Karpas-422 (cell line): ENCODE measurements around the gene RAB11FIP3. TPM values are rescaled to one million over a fixed set of nuclear protein-coding genes. Genes with fewer than 3 reads are reported as not detected.
"Not testable (repeated sequence)": the region's sequence is repeated elsewhere in the genome, so short reads cannot be mapped to it uniquely, and the experiment has no call there.

ENCODE experiments used
- DNase-seq: peaks from one replicate; pipeline ENCODE4 v3.0.0-alpha.2; 2015
- H2AFZ ChIP-seq: fragments of 200-600 bp; sonication (generic); 2 replicates; pipeline ENCODE4 v1.6.1; 2014; ENCODE audit warnings: antibody characterized with exemption, low read length, mixed read lengths
- H3K27ac ChIP-seq: fragments of 200-600 bp; sonication (generic); 2 replicates; pipeline ENCODE4 v1.5.1; 2014; ENCODE audit warnings: mild to moderate bottlenecking, low read length, moderate library complexity
- H3K27me3 ChIP-seq: fragments of 200-600 bp; sonication (generic); 2 replicates; pipeline ENCODE4 v1.6.1; 2014; ENCODE audit warnings: low read length, mixed read lengths
- H3K36me3 ChIP-seq: fragments of 200-600 bp; sonication (generic); 2 replicates; pipeline ENCODE4 v1.6.1; 2014; ENCODE audit warnings: low read length, mixed read lengths; ENCODE audit not compliant: insufficient read depth
- H3K4me1 ChIP-seq: fragments of 200-600 bp; sonication (generic); 2 replicates; pipeline ENCODE4 v1.6.1; 2014; ENCODE audit warnings: mild to moderate bottlenecking, low read length, mixed read lengths
- H3K4me2 ChIP-seq: fragments of 200-600 bp; sonication (generic); 2 replicates; pipeline ENCODE4 v1.6.1; 2014; ENCODE audit warnings: low read length, low read depth, mild to moderate bottlenecking; ENCODE audit not compliant: poor library complexity, severe bottlenecking
- H3K4me3 ChIP-seq: fragments of 200-600 bp; sonication (generic); 2 replicates; pipeline ENCODE4 v1.5.1; 2014; ENCODE audit warnings: mild to moderate bottlenecking, antibody characterized with exemption, low read length, mixed read lengths
- H3K79me2 ChIP-seq: fragments of 200-600 bp; sonication (generic); 2 replicates; pipeline ENCODE4 v1.6.1; 2014; ENCODE audit warnings: mild to moderate bottlenecking, low read length, mixed read lengths
- H3K9ac ChIP-seq: fragments of 200-600 bp; sonication (generic); 2 replicates; pipeline ENCODE4 v1.6.0; 2014; ENCODE audit warnings: low read length
- H3K9me2 ChIP-seq: fragments of 200-600 bp; sonication (generic), shearing (Covaris generic); replicated peaks from 2 replicates; pipeline ENCODE4 v1.6.0; 2014; ENCODE audit warnings: mild to moderate bottlenecking, low read length, moderate library complexity; ENCODE audit not compliant: insufficient read depth
- H3K9me3 ChIP-seq: fragments of 300-700, 200-600 bp; sonication (generic); 2 replicates; pipeline ENCODE4 v1.6.1; 2014; ENCODE audit warnings: low read length, mixed read lengths
- H4K20me1 ChIP-seq: fragments of 200-600 bp; sonication (generic); 2 replicates; pipeline ENCODE4 v1.6.1; 2014; ENCODE audit warnings: mild to moderate bottlenecking, antibody characterized with exemption, low read length, low read depth; ENCODE audit not compliant: insufficient read depth
- total RNA-seq: library from RNA; depleted of rRNA; stranded (reverse); fragments of >200 nt; shearing (Covaris generic); gene quantifications from 2 replicates; pipeline ENCODE4 v1.2.3, GENCODE V29; 2014; ENCODE audit warnings: low replicate concordance; rRNA removed

The RAB11FIP3 gene
- total RNA-seq: 6.0 and 17.2 TPM in 2 replicates

- peak; percentile 94 for DNase-seq
- H4K20me1 ChIP-seq: peaks cover 16% of the 10 kb centered on the region; the same call in 1 of the 2 replicates
- peak within 1 kb of the TSS; percentile 99 for H2AFZ ChIP-seq
- H3K9me3 ChIP-seq: no peaks in the 10 kb centered on the region
- peaks cover 30% of the 10 kb centered on the region for H3K4me1 ChIP-seq
- H3K27me3 ChIP-seq: no peaks in the 10 kb centered on the region
- peak within 1 kb of the TSS; percentile 81 for H3K4me3 ChIP-seq
- no peak within 1 kb of the TSS for H3K27ac ChIP-seq
- peaks cover 10% of the 10 kb centered on the region for H3K79me2 ChIP-seq
- H3K4me2 ChIP-seq: peak within 1 kb of the TSS; percentile 88
- H3K9ac ChIP-seq: peak within 1 kb of the TSS; percentile 71
- no peaks in the 10 kb centered on the region for H3K9me2 ChIP-seq
- H3K36me3 ChIP-seq: no peaks in the 10 kb centered on the region
Observed at GRCh38 chr16:425082-425718, at the start of gene RAB11FIP3. TSS of gene RAB11FIP3 (plus strand) at chr16:425649. CDS start at chr16:426007, 358 bp downstream.

- H3K4me1 ChIP-seq: peaks cover 16% of the 10 kb centered on the region
- H3K79me2 ChIP-seq: peaks cover 12% of the 10 kb centered on the region
- H4K20me1 ChIP-seq: no peaks in the 10 kb centered on the region; the same call in 1 of the 2 replicates
- H3K9ac ChIP-seq: no peak overlapping the region
- no peaks in the 10 kb centered on the region for H3K9me2 ChIP-seq
- no peak overlapping the region for H2AFZ ChIP-seq
- no peaks in the 10 kb centered on the region for H3K27me3 ChIP-seq
- no peak for DNase-seq
- no peaks in the 10 kb centered on the region for H3K36me3 ChIP-seq
- no peak overlapping the region for H3K4me2 ChIP-seq
- H3K9me3 ChIP-seq: no peaks in the 10 kb centered on the region
- H3K27ac ChIP-seq: no peak overlapping the region
- H3K4me3 ChIP-seq: no peak overlapping the region
Observed at GRCh38 chr16:375927-376816, 49.3 kb upstream of the RAB11FIP3 start.

GRCh38 chr16:376817-377418 is 48.5 kb upstream of the RAB11FIP3 start:
- Histone ChIP-seq H3K27ac (no peak overlapping the region), H4K20me1 (no peaks in the 10 kb centered on the region; the same call in 1 of the 2 replicates), H3K4me2 (no peak overlapping the region), H3K9me3 (no peaks in the 10 kb centered on the region), H3K36me3 (no peaks in the 10 kb centered on the region), H3K9ac (no peak overlapping the region), H3K4me3 (no peak overlapping the region), H3K4me1 (peaks cover 8% of the 10 kb centered on the region), H3K9me2 (no peaks in the 10 kb centered on the region), H3K79me2 (peaks cover 13% of the 10 kb centered on the region), H3K27me3 (no peaks in the 10 kb centered on the region), H2AFZ (no peak overlapping the region)
- no peak for DNase-seq

GRCh38 chr16:377419-377951 is 48.0 kb upstream of the RAB11FIP3 start:
- no peak overlapping the region for H3K4me2 ChIP-seq
- H3K9me3 ChIP-seq: no peaks in the 10 kb centered on the region
- no peaks in the 10 kb centered on the region for H3K36me3 ChIP-seq
- no peak overlapping the region for H3K9ac ChIP-seq
- no peak overlapping the region for H2AFZ ChIP-seq
- H3K79me2 ChIP-seq: peaks cover 13% of the 10 kb centered on the region
- DNase-seq: no peak
- H4K20me1 ChIP-seq: no peaks in the 10 kb centered on the region; the same call in 1 of the 2 replicates
- no peak overlapping the region for H3K4me3 ChIP-seq
- H3K27me3 ChIP-seq: no peaks in the 10 kb centered on the region
- H3K9me2 ChIP-seq: no peaks in the 10 kb centered on the region
- H3K27ac ChIP-seq: no peak overlapping the region
- H3K4me1 ChIP-seq: peaks cover 12% of the 10 kb centered on the region

GRCh38 chr16:378113-378820 is 47.2 kb upstream of the RAB11FIP3 start:
- H3K36me3 ChIP-seq, H3K4me3 ChIP-seq, H3K27me3 ChIP-seq, H3K27ac ChIP-seq, H4K20me1 ChIP-seq, H2AFZ ChIP-seq, H3K9me2 ChIP-seq, H3K9ac ChIP-seq, H3K4me2 ChIP-seq, H3K9me3 ChIP-seq, DNase-seq: not testable (repeated sequence)
- Histone ChIP-seq H3K4me1 (peaks cover 20% of the 10 kb centered on the region), H3K79me2 (peaks cover 13% of the 10 kb centered on the region)

- Histone ChIP-seq H4K20me1 (no peaks in the 10 kb centered on the region; the same call in 1 of the 2 replicates), H3K9ac (no peak overlapping the region), H3K4me2 (no peak overlapping the region), H3K79me2 (peaks cover 13% of the 10 kb centered on the region), H3K36me3 (no peaks in the 10 kb centered on the region), H3K27me3 (no peaks in the 10 kb centered on the region), H3K4me1 (peaks cover 25% of the 10 kb centered on the region), H3K4me3 (no peak overlapping the region), H2AFZ (no peak overlapping the region), H3K9me3 (no peaks in the 10 kb centered on the region), H3K9me2 (no peaks in the 10 kb centered on the region), H3K27ac (no peak overlapping the region)
- DNase-seq: no peak
Observed at GRCh38 chr16:378821-379182, 46.6 kb upstream of the RAB11FIP3 start.

GRCh38 chr16:379183-379960 is 46.1 kb upstream of the RAB11FIP3 start:
- Histone ChIP-seq H3K9me3 (no peaks in the 10 kb centered on the region), H3K9ac (no peak overlapping the region), H3K79me2 (peaks cover 13% of the 10 kb centered on the region), H3K4me1 (peaks cover 26% of the 10 kb centered on the region), H3K27me3 (no peaks in the 10 kb centered on the region), H3K9me2 (no peaks in the 10 kb centered on the region), H3K36me3 (no peaks in the 10 kb centered on the region), H3K4me3 (no peak overlapping the region), H4K20me1 (no peaks in the 10 kb centered on the region; the same call in 1 of the 2 replicates), H2AFZ (no peak overlapping the region), H3K4me2 (no peak overlapping the region), H3K27ac (no peak overlapping the region)
- no peak for DNase-seq
